ENCODE results near the gene ZMIZ1.

- TF ChIP-seq KLF8 (tag by site-specific recombination; IDR thresholded peaks at IDR 0.05): no peak
- no peak for TF ChIP-seq GFI1B (tag by site-specific recombination; IDR thresholded peaks at IDR 0.05)
- TF ChIP-seq, protein P1, sequence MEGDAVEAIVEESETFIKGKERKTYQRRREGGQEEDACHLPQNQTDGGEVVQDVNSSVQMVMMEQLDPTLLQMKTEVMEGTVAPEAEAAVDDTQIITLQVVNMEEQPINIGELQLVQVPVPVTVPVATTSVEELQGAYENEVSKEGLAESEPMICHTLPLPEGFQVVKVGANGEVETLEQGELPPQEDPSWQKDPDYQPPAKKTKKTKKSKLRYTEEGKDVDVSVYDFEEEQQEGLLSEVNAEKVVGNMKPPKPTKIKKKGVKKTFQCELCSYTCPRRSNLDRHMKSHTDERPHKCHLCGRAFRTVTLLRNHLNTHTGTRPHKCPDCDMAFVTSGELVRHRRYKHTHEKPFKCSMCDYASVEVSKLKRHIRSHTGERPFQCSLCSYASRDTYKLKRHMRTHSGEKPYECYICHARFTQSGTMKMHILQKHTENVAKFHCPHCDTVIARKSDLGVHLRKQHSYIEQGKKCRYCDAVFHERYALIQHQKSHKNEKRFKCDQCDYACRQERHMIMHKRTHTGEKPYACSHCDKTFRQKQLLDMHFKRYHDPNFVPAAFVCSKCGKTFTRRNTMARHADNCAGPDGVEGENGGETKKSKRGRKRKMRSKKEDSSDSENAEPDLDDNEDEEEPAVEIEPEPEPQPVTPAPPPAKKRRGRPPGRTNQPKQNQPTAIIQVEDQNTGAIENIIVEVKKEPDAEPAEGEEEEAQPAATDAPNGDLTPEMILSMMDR (tag by site-specific recombination; IDR thresholded peaks at IDR 0.05): no peak
- TF ChIP-seq, protein P2, sequence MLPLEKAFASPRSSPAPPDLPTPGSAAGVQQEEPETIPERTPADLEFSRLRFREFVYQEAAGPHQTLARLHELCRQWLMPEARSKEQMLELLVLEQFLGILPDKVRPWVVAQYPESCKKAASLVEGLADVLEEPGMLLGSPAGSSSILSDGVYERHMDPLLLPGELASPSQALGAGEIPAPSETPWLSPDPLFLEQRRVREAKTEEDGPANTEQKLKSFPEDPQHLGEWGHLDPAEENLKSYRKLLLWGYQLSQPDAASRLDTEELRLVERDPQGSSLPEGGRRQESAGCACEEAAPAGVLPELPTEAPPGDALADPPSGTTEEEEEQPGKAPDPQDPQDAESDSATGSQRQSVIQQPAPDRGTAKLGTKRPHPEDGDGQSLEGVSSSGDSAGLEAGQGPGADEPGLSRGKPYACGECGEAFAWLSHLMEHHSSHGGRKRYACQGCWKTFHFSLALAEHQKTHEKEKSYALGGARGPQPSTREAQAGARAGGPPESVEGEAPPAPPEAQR (tag by site-specific recombination; IDR thresholded peaks at IDR 0.05): no peak
- TF ChIP-seq KLF9 (tag by site-specific recombination; IDR thresholded peaks at IDR 0.05; ENCODE audit: low read depth): no peak
- TF ChIP-seq, protein P3, sequence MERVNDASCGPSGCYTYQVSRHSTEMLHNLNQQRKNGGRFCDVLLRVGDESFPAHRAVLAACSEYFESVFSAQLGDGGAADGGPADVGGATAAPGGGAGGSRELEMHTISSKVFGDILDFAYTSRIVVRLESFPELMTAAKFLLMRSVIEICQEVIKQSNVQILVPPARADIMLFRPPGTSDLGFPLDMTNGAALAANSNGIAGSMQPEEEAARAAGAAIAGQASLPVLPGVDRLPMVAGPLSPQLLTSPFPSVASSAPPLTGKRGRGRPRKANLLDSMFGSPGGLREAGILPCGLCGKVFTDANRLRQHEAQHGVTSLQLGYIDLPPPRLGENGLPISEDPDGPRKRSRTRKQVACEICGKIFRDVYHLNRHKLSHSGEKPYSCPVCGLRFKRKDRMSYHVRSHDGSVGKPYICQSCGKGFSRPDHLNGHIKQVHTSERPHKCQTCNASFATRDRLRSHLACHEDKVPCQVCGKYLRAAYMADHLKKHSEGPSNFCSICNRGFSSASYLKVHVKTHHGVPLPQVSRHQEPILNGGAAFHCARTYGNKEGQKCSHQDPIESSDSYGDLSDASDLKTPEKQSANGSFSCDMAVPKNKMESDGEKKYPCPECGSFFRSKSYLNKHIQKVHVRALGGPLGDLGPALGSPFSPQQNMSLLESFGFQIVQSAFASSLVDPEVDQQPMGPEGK (tag by site-specific recombination; IDR thresholded peaks at IDR 0.05): no peak
- no peak for TF ChIP-seq ZNF571 (tag by site-specific recombination; IDR thresholded peaks at IDR 0.05)
- TF ChIP-seq ZNF354C (tag by site-specific recombination; IDR thresholded peaks at IDR 0.05; ENCODE audit: borderline replicate concordance, low read depth): no peak
- no peak for TF ChIP-seq ZNF302 (tag by site-specific recombination; IDR thresholded peaks at IDR 0.05; ENCODE audit: low read depth)
- no peak for TF ChIP-seq ZNF416 (tag by site-specific recombination; IDR thresholded peaks at IDR 0.05)
- TF ChIP-seq ZBTB7A (tag by site-specific recombination; IDR thresholded peaks at IDR 0.05; ENCODE audit: low read depth): no peak
- TF ChIP-seq ZNF677 (tag by site-specific recombination; IDR thresholded peaks at IDR 0.05): no peak
- TF ChIP-seq PBX3 (CRISPR knock-in tag; IDR thresholded peaks at IDR 0.05): no peak
Observed at GRCh38 chr10:79238606-79239005, 169.8 kb downstream of the ZMIZ1 start.

All from HEK293 (cell line).